CD4-positive, alpha-beta T cell treated with Interleukin-17A for 1 hour (primary cell): Measurements from ENCODE around the gene MAD1L1.

Experiments
- DNase-seq: peaks from one replicate; pipeline ENCODE4 v3.0.0-alpha.2; 2020

The MAD1L1 gene

DNA sequence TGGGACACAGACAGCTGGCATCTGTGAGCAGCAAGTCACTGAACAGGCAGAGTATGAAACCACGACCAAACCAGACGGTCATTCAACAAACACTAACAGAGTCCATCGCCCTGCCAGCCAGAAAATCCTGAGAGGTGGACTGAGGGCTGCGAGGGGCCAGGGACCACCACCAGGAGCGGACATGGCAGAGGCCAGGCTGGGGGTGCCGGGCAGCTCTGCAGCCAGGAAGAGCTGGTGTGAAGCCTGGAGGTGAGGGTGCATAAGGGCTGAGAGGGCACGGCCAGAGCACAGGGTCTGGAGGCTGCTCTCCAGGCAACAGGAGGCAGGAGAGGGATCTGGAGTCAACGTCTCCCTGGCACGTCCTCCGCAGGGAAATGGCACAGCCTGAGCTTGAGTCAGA, 15.5 kb downstream of the MAD1L1 start:
- no peak for DNase-seq

DNA sequence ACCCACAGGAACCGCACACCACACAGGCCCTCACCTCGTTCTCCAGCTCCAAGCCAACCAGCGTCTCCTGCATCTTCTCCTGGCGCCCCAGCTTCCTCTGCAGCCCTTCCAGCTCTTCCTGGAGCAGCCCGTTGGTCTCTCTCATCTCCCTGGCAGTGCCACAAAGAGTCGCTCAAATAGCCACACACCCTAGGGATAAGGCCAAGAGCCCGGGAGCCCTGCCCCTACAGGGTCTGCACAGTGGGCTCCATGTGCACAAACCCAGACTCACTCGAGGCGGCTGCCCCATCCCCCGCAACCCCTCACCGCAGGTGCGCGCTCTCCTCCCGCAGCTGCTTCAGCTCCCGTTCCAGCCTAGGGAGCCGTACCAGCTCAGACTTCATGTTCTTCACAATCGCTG, 16.9 kb downstream of the MAD1L1 start:
- no peak for DNase-seq

DNA sequence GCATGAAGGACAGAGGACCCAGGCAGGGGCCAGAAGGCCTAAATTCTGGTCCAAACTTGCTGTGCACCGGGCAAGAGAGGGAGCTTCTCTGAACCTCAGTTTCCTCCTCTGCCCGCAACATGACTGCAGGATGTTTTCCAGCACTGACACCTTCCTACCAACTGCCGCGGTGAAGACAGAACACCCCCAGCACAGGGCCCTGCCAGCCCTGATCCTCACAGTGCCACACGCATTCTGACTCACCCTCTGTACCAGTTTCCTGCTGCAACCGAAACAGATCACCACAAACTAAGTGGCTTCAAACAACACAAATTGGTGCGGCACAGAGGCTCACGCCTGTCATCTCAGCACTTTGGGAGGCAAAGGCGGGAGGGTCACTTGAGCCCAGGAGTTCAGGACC, 18.1 kb downstream of the MAD1L1 start:
- peak; percentile 12 for DNase-seq

DNA sequence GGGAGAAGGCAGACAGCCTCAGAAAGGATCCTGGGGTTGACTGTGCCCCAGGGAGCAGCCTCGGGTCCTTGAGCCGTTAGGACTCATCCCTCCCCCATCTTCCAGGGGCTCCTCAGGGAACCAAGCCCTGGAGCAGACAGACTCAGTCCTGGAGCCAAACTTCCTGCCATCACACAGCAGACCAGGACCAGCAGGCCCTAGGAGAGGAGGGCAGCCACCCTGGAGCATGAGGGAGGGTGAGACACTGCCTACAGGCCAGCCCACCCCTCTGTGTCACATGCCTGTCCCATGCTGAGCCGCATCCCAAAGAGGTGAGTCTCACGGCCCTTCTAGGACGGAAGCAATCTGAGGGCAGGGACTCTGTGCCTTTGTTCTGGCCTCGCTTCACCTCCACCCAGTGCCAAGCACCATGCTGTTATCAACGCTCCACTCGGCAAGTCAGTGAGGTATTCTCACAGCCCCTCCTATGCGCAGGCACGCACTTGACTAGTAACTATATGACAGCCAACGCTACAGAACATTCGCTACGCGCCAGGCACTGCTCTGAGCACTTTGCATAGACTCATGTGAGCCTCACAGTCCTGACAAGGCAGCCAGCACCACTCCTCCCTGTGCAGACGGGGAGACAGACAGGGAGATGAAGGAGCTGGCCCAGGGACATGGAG, 19.1 kb downstream of the MAD1L1 start:
- no peak for DNase-seq

DNA sequence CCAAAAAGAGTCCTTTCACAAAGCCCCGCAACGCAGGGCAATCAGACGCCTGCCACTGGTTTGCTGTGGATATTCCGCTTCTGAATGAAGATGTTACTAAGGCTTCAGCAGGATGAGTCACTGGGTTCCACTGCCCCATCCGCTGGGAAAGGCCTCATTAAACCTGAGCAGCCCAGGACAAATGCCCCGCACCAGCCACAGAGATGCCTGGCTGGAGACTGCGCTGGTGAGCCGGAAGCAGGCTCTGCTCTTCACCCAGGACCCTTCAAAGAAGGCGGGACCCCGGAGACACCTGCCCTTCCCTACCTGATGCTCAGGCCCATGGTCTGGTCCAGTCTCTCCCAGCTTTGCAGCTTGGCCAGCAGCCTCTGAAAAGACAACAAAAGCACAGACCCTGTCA, 19.8 kb downstream of the MAD1L1 start:
- no peak for DNase-seq

DNA sequence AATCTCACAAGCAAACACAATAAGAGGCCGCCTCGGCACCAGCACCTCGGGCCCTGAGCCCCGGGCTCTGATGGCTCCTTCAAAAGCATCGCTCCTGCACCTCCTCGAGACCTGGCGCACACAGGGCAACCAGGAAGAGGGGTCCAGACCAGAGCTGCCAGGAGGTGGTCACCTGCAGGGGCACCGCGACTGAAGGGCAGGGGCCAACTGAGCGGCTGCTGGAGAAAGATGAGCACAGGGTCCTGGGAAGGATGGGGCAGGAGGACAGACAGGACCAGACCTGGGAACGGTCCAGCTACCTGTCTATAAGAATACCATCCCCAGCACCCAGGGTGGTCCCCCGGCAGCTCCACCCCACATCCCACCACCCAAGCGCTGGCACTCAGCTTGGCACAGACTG, 20.8 kb downstream of the MAD1L1 start:
- DNase-seq: no peak

DNA sequence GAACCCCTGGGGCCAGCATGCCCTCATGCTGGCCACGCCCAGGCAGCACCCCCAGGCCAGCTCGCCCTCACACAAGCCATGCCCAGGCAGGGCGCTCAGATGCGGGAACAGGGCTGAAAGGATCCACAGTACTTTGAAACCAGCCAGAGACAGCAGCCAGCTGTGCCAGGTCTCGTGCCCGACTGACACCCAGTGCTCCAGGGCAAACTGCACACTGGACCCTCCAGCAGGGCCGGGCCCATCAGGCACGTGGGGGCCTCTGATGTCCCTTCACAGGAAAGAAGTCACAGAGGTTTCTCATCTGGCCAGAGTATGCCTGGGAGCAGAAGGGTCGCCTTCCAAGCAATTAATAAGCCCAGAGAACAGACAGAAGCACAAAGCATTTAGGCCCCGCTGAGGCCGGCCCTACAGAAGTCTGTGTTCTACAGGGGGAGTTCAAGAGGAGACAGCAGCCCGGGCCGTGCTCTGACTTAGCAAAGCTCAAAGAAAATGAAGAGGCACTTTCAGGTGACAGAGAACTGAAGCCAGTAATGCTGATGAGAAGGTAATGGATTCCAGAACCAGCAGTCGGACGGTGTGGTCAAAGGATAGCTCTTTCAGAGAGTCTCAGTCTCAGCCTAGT, 21.4 kb downstream of the MAD1L1 start:
- no peak for DNase-seq

DNA sequence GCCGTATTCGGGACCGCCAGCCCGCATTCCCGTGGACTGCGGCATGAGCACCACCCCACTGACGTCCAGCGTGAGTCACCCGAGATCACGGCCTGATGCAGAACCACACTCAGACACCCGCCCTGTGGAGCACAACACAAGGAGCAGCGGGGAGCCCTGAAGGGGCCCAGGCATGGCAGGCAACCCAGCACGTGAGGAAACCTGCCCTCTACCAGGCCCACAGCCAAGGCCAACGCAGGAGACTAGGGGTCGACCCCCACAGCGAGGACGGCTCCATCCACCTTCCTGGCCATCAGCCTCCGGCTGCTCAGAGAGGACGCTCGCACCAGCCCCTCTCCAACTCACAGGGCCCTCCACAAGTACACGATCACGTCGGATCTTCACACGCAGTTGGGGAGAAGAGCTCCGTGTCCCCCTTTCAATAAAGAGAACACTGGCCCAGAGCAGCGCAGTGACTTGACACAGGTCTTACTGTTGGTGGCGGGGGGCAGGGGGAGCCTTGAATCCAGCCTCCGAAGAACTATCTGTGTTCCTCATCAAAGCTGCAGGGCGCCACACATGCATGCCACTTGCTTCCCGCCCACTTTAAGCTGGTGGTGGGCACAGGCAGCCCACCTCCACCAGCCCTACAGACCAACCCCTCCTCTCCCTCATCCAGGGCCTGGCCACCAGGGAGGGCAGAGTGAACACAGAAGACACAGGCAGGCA, 22.0 kb downstream of the MAD1L1 start:
- no peak for DNase-seq

DNA sequence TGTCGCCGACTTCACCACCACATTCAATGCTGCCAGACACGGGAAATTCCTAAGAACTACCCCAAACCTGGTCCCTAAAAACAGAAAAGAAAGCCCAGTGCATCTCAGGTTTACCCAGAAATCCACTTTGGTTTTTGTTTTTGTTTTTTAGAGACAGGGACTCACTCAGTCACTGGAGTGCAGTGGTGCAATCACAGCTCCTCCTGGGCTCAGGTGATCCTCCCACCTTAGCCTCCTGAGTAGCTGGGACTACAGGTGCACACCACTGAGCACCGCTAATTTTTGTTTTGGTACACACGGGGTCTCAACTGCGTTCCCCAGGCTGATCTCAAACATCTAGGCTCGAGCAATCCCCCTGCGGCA, 22.8 kb downstream of the MAD1L1 start:
- no peak for DNase-seq

DNA sequence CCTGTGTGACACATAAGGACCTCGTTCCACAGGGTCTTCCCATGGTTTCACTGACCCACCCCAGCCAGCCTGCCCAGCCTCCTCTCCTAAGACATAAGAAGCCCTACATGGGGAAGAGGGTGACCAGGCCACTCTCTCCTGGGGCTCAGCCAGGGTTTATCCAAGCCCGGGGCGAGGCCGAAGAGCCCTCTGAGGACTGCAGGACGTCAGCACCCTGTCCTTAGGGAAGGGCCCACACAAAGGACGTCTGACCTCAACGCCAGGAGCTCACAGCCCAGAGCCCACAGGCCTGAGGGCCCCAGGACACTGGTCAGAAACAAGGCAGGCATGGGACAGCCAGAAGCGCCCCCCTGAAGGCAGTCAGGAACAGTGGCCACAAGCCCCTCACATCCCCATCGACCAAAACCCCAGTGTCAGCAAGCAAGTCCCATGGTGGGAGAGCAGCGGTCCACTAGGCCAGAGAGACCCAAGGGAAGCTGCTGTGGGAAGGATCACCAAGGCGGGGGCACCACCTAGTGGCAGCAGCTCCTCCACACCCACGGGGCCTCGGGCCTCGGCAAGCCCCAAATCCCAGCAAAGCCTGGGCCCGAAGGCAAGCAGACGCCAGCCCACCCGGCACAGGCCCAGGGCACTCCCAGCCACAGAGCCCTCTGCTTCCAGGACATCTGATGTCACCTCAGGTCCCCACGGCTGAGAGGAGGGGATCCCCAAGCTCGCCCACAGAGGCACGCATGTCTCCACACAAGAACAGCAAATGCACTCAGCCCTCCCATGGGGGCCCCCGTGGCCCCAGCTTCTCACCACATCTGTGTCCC, 23.4 kb downstream of the MAD1L1 start:
- DNase-seq: peak; percentile 45

DNA sequence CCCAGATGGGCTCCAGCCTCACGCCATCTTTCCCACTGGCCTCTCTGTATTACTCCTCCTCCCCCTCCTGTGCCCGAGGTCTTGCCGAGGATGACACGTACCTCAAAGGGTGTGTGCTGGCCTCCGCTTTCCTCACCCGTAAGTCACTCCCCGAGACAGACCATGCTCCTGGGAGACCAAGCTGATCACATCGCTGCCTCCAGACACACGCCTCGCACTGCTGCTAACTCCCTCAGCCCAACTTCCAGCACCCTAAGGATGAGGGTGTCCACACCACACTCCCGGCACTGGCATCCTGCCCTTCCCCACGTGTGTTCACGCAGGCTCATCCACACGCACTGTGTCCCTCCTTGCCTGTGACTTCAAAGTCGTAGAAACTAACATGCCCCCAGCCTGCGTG, 24.0 kb downstream of the MAD1L1 start:
- DNase-seq: no peak

DNA sequence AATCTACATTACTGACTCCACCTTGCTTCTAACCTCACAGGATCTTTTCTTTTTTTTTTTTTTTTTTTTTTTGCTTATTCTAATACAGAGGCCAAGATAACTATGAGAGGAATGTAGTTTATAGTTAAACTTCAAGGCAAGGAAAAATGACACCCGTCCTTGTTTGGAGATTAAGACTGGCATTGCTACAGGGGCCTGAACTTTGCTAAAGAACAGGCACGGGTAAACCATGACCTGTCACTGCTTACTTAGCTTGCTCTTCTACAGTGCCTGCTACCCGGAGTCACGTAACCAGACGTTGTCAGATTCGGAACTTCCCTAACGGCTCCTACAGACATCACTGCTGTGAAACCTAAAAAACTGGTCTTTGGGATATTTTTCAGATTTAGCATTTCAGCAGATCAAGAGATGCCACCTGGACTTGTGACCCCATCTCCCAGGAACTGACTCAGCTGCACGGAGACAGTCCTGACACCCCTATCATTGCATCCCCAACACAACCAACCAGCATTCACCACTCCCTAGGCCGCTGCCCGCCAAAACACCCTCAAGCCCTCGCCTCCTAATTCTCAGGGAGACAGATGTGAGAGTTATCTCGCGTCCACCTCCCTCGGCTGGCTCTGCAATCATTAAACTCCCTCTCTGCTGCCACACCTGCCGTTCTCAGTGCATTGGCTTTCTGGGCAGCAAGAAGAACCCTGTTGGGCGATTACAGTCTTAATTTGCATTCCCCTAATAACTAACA, 27.5 kb downstream of the MAD1L1 start:
- DNase-seq: no peak

DNA sequence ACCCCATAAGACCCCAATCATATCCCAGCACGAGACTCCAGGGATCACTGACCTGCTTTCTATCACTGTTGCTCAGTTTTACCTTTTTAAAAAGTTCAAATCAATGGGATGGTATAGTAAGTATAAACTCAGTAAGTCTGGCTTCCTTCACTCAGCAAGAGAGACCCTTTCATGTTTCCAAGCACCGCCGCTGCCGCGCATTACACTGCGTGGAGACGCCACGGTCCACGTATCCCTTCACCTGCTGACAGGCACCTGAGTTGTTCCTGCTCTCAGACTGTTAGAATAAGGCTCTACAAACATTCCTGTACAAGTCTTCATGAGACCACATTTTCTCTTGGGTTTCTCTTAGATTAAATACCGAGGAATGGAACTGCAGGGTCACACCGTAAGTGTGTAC, 28.3 kb downstream of the MAD1L1 start:
- no peak for DNase-seq

DNA sequence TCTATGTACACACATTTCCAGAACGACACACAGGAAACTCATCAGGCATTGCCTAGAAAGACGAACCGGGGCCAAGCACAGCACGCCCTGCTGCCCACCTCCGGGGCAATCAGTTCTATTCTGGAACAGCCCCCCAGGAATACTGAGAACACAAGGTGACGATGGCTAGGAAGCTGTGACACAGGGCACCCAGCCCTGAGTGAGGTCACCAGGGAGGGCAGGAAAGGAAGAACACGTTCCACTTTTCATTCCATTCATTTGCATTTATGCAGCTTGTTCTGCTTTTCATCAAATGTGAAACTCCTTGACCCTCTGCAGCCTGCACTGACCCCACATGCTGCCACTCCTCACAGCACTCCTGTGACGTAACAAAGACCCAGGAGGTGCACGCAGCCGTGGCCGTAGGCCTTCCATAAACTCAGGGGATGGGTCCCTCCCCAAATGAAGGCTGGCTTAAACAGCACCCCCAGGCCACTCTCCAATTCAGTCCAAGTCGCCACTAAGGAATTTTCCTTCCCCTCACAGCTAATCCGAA, 28.9 kb downstream of the MAD1L1 start:
- no peak for DNase-seq

DNA sequence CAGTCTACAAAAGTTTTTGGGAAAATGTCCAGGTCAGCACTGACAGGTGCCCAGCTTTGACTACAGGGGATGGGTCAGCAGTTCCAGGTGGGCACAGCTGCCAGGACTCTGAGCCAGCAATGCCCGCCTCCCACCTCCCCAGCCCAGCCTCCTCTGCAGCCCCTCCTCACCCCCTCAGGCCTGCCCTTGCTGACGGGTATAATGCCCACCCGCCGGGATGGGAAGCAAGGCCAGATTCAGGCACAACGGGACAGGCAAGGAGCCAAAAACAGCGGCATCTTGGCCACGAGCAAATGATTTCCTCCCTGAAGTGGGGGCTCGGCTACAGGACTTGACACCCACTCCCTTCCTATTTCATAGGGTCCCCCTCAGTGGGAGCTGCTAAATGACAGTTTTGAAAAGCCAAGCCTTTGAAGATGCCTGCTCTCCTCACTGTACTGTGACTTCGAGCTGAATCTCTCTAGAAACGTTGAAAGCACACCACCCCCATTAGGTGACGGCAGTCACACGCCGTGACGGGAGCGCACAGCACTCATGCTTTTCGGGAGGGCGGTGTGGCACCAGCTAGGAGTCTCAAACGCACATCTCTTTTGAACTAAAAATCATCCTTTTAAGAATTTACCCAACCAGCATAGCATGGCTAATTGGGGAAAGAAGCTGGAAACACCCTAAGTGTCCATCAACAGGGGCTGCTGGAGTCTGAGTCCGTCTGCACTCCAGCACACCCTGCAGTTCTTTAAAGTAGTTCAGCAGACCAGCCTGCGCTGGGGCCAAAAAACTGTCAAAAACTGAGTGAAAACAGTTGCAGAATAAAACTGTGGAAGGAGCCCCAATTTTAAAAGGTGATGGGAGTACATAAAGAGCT, 29.6 kb downstream of the MAD1L1 start:
- no peak for DNase-seq

DNA sequence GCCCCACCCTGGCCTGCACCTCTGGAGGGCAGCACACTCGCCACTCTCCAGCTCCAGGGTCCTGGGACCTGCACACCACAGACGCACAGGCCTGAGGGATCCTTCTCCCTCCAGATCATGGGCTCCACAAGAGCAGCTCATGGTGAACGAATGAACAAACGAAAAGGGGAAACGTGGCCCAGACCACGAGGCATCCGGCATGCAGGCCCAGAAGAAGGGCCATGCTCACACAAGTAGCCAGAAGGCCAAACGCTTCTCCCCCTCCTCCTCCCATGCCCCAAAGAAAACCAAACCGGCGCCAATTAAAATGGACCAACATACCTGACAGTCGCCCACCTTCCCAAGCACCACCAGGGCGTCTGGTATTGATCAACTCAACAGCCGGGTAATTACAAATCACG, 30.4 kb downstream of the MAD1L1 start:
- DNase-seq: no peak

DNA sequence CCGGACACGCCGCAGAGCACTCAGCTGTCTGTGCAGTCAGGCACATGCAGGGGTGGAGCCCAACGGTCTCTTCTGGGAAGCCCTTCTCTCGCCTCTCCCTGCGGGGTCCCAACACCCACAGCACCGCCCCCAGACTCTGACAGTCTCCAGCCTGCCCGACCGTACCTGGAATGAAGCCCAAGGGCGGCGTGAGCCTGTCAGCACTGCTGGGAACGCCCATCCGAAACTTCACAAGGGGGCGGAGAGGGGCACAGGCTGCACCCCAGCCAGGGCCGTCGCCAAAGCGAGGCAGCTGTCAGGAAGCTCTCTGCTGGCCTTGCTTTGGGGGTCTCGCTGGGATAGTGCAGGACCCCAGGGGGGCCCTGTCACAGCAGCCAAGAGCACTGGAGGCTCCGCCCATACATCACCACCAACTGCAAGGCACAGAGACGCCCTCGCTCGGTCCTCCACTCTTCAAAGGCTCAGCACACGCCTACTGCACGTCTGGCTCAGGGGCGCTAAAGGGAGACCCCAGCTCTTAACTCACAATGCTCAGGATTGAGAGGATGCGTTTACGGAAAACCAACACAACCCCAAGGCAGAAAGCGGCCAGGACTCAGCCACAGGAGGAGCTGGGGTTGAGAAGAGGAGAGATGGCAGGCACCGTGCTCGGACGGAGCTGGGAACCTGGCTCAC, 30.9 kb downstream of the MAD1L1 start:
- DNase-seq: no peak

DNA sequence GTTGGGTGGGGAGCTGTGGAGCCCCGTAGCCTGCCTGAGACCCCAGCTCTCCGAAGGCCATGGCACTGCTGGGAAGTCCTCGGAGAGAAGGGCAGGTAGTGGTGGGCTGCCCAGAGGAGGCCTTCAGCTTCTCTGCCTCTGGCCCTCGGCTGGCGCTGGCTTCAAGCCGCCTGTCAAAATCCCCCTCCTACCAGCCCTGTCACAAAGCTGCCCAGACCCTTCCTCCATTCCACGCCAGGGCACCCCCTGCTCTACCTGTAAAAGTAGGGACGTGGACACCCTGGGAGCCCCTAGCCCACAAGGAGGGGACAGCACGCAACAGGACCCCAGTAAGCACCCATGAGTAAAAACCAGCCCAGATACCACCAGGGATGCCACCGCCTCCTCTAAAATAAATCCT, 31.6 kb downstream of the MAD1L1 start:
- no peak for DNase-seq

DNA sequence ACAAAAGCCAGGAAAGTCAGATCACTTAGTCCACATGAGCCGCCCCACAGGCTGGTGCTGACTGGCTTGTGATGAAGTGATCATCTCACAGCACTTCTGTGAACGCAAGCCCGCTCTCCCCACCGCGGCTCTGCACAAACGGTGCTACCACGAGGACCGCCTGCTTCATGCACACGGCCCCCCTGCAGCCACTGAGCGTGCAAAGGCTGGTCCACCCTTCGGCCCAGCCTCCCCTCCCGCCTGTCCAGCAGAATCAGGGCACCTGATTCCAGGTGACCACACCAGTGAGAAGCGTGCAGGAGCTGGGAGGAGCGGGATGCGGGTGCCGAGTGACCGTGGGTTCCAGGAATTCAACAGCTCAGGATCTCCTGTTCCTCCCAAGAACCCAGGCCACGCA, 32.2 kb downstream of the MAD1L1 start:
- DNase-seq: no peak

DNA sequence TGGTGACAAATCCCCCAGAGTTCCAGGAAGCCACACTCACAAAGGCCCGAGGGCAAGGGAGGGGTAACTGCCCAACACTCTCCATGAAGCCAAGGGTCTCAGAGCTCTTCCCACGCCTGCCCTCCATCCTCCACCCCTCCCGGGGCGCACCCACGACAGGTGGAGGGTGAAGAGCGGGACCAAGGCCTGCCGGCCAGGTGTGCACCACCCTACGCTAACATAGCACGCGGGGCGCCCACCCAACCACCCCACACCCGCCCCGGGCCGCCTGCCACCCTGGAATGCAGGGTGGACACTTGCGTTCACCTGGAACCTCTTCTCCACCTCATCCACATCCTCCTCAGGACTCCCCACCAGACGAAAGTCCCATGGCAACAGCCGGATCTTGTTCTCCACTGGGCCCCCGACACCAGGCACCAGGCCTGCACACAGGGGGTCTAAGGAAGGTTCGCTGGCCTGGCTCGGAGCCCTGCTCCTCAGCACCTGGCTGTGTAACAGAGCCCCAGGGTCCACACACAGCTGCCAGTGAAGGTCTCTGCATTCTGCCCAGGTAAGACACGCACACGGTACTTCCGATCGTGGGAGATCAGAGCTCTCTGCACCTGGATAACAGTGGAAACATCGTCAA, 32.7 kb downstream of the MAD1L1 start:
- no peak for DNase-seq

DNA sequence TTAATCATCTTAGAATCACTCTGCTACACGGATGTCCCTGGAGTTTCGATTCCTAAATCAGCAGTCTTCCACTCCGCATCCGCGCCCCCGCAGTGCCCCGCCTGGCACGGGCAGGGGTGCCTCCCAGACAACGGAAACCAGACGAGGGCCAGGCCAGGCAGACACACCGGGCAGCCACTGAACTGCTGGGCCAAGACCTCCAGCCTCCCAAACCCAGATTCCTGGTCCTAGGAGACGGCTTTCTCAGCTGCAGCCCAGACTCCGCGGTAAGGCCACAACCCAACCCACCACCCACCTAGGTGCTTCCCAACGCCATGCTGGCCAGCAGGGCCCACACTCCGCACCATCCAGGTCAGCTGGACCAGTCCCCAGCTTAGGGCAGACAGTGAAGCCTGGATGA, 33.2 kb downstream of the MAD1L1 start:
- no peak for DNase-seq
